Right kidney (tissue), 1 donor: ENCODE measurements around the gene IL7R.

ENCODE experiments used
- DNase-seq: peaks from one replicate; pipeline ENCODE4 v3.0.0-alpha.2; 2016

The IL7R gene

GRCh38 chr5:35904443-35905132 lies 47.9 kb downstream of the IL7R start:
- DNase-seq = no peak

DNA sequence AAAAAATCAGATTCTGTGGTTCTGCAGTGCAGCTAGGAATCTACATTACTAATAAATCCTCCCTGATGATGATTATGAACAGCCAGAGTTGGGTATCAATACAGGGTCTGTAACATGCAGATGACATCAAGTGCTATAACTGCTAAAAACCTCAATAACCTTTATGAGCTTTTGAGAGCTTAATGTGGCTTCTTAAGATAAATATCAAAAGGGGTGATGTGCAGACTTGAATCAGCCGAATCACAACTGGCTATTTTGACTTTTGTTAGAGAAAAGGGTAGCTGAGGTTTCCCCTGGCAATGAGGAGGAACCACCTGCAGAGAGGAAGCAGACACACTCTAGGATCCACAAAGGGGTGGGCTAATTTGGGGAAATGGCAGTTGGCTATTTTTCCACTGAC lies 51.5 kb downstream of the IL7R start:
- no peak for DNase-seq

DNA sequence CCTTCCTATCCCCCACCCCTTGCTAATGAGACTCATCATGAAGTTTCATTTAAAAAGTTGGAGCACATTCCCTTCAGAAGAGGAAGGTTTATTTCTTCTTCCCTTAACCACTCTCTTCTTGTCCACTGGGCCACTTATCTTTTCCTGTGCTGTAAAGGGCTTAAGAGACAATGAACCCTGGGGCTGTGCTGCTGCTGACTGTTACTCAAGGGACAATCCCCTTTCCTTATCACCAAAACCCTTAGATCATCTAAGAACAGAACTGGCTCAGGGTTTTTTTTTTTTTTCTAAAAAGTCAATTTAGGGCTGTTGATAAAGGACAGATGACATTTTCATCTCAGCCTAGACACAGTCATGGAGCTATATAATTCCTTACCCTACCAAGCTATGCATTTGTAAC lies 52.1 kb downstream of the IL7R start:
- no peak for DNase-seq

DNA sequence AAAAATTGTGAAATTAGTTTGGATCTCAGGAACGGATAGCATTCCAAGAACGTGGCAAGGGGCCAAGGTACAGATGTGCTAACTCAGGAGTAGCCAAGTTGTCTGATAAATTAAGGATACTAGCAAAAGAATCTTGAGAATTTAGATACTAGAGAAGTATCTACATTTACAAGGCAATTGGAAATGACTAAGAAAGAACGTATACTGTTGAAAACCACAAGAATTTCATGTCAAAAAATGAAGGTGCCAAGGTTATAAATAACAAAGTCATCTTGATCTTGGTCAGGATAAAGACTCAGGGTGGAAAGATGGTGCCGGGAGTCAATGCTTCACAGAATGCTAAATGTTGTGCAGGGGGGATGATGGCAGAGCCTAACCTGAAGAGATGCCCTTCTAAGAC lies 62.5 kb downstream of the IL7R start:
- no peak for DNase-seq

GRCh38 chr5:35920890-35921289 lies 64.2 kb downstream of the IL7R start:
- DNase-seq = no peak

- no peak for DNase-seq
Measured at GRCh38 chr5:35921930-35922329, 65.2 kb downstream of the IL7R start.

GRCh38 chr5:35922468-35922867 lies 65.8 kb downstream of the IL7R start:
- no peak for DNase-seq

GRCh38 chr5:35924122-35924949 lies 67.6 kb downstream of the IL7R start:
- no peak for DNase-seq

DNA sequence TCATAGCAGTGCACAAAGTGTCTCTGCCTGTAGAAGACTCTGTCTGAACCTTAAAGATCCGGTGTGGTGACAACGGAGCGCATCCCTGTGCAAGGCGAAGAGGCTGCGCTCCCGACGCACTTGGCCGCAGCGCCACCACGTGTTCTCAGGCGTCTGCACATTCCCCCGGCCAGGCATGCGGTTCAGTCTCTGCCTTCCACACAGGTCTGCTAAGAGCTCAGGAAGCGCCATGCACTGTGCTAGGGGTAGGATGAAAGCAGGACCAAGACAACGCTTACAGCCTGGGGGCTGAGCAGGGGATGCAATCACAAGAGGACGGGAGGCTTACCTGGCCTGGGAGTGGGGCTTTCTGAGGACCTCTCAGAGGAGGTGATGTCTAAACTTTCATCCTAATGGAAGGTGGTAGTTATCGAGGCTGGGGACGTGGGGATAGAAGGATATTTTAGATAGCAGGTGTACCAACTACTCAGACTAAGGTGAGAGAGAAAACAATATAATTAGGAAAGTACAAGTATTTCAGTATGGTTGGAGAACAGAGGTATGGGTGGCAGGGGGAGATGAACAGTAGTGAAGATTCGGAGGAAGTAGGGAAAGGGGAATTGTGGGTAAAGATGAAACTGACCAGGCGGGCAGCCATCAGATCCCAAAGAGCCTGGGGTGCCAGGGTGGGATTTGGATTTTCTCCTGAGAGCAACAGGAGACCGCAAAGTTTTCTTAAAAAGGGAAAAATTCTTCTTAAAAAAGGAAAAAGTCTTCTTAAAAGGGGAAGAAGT lies 68.4 kb downstream of the IL7R start:
- peak; percentile 64 for DNase-seq

DNA sequence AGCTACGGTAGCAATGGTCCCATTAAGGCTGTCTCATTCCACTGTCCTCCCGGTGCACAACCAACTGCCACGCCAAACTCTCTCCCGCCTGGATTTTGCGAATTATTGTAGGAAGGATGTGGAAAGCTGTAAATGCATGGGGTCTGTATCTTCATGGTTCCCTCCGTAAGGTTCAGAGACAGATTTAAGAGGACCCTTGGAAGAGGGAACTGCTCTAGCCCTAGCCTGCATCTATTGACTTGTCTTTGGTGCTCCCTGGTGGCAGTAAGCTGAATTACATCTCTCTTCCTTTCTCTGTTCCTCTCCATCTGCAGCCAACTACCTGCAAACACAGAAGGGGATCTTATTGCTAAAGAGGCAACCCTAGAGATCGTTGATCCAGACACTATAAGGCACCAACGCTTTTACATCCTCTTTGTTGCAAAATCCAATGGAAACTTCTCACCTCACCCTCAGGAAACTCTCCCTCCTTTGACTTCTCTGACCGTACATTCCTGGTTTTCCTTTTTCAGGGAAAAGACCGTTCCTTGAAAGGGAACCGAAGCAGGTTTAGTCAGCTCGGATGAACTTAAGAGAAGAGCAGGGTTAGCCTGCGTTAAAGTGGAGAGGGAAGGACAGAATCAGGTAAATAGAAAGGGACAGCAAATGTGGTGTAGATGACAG lies 69.8 kb downstream of the IL7R start:
- DNase-seq = peak; percentile 63
